Lower lobe of right lung (tissue), 2 donors: ENCODE results near the gene TMEM117. TPM values are rescaled to one million over a fixed set of nuclear protein-coding genes. Genes with fewer than 3 reads are reported as not detected.

ENCODE experiments used
- ATAC-seq, 2 donors: fragments of 200-7000 bp; cut with Tn5 transposase; one replicate each; pipeline ENCODE4 v1.9.1; 2020 to 2022; ENCODE audit warnings: mild to moderate bottlenecking in 2 of 2, moderate library complexity in 2 of 2
- DNase-seq: peaks from one replicate; pipeline ENCODE4 v3.0.0-alpha.2; 2020
- H3K27ac ChIP-seq: fragments of 200-600 bp; one replicate; pipeline ENCODE4 v1.8.0; 2022
- H3K27me3 ChIP-seq: fragments of 200-600 bp; one replicate; pipeline ENCODE4 v1.8.0; 2022; ENCODE audit warnings: low read depth
- H3K36me3 ChIP-seq: fragments of 200-600 bp; one replicate; pipeline ENCODE4 v1.8.0; 2022; ENCODE audit warnings: mild to moderate bottlenecking
- H3K4me1 ChIP-seq: fragments of 200-600 bp; one replicate; pipeline ENCODE4 v1.8.0; 2022
- H3K4me3 ChIP-seq: fragments of 200-600 bp; one replicate; pipeline ENCODE4 v1.8.0; 2022; ENCODE audit warnings: mild to moderate bottlenecking
- H3K9me3 ChIP-seq: fragments of 200-600 bp; one replicate; pipeline ENCODE4 v1.8.0; 2022
- intact Hi-C: fragments of 100-400 bp; cut with DNase I; formaldehyde crosslinking; loops from one replicate; pipeline ENCODE4 v1.11.0; 2022
- long read RNA-seq: library from polyadenylated mRNA; unstranded; transcript quantifications from one replicate; pipeline ENCODE4 v2.0.0, GENCODE V29; 2021
- total RNA-seq: library from RNA; stranded (reverse); fragmentation: NEBNext Ultra II Directional; extraction: Animal tissue kit (Norgen Biotek cat#: 25700); gene quantifications from one replicate; pipeline ENCODE4 v1.2.1, GENCODE V29; 2021
- TF ChIP-seq, protein P1 (sequence below): fragments of 200-600 bp; IDR thresholded peaks from one replicate; pipeline ENCODE4 v1.8.0; 2022; ENCODE audit warnings: antibody characterized with exemption, mild to moderate bottlenecking
- donor health status: DM: no; HTN: yes; CAD: no; lungs with severe emphysema.

Gene TMEM117
- 4.5 TPM for total RNA-seq
- long read RNA-seq, partial matches to known transcripts, result 0 of 6 reads
- long read RNA-seq, other reads (novel, unspliced or antisense), result 4 of 6 reads

DNA sequence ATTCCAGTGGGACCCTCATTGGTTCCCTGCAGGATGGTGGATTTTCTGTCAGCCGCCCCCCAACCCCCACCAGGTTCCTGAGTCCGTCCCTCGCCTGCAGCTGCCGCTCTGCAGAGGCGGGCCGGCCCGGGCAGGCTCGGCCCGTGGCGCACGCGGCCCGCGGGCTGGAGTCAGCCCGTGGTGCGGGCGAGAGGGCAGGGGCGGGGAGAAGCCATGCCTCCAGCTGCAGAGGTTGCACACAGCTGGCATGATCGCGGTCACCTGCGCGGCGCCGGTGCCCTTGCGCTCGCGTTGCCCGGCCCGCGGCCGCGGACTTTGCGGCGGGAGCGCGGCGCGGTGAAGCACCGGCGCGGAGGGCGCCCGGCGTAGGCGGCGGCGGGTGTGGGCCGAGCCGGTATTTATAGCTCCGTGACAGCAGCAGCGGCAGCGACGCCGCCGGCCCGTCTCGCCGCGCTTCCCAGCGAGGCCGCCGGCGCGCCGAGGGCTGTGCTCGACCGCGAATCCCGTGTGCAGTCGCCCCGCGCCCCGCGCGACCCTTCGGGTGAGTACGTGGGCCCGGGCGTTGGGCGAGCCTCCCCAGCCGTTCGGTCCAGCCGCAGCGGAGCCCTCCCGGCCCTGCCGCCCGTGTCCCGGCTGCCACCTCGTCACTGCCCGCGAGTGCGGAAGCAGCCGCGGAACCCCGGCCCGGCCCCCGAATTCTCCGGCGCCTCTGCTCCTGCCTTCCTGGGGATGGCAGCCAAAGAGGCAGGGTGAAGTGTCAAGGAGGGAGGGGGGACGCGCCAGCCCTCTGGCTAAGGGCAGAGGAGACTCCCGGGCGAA, at the start of gene TMEM117:
TMEM117 (plus strand) TSS at position 426 of the 819 bp plus-strand sequence.
- intact Hi-C loops, result no loop called here
- Histone ChIP-seq H3K36me3 (no peaks in the 10 kb centered on the region), H3K4me1 (peaks cover 22% of the 10 kb centered on the region), H3K4me3 (peak within 1 kb of the TSS; percentile 70), H3K9me3 (no peaks in the 10 kb centered on the region), H3K27me3 (no peaks in the 10 kb centered on the region), H3K27ac (peak within 1 kb of the TSS; percentile 94)
- TF ChIP-seq, protein P1, sequence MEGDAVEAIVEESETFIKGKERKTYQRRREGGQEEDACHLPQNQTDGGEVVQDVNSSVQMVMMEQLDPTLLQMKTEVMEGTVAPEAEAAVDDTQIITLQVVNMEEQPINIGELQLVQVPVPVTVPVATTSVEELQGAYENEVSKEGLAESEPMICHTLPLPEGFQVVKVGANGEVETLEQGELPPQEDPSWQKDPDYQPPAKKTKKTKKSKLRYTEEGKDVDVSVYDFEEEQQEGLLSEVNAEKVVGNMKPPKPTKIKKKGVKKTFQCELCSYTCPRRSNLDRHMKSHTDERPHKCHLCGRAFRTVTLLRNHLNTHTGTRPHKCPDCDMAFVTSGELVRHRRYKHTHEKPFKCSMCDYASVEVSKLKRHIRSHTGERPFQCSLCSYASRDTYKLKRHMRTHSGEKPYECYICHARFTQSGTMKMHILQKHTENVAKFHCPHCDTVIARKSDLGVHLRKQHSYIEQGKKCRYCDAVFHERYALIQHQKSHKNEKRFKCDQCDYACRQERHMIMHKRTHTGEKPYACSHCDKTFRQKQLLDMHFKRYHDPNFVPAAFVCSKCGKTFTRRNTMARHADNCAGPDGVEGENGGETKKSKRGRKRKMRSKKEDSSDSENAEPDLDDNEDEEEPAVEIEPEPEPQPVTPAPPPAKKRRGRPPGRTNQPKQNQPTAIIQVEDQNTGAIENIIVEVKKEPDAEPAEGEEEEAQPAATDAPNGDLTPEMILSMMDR, result no peak
- DNase-seq (peak; percentile 84), ATAC-seq (peak; percentile 91 to 95)

DNA sequence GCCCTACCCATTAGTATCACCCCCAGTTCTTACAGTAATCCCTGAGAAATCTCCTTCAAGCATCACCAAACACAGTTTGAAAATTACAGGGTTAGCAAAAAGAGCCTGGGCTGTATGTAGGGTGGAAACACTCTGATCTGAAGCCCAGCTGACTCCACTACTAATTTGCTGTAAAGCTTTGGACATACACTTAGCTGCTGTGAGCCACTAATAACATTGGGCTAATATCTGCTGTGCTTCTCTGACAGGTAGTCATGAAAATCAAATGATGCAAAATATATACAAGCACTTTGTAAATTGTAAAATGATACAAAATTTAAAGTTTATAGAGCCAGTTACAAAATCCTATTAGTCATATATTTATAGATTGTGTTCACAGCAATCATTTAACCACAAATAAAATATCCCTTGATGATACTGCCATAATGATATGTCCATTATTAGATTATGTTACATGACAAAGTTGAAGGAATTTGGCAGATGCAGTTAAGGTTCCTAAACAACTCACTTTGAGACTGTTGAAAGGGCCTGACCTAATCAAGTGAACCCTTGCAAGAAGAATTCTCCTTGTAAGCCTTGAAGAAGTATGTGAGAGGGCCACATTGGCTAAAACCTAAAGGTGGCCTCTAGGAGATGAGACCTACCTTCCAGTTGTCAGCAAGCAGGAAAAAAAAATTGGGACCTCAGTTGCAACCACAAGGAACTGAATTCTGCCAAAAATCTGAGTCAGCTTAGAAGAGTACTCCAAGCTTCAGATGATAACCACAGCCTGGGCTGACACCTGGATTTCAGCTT, 48.8 kb upstream of the TMEM117 start:
- Histone ChIP-seq H3K36me3 (peaks cover 64% of the 10 kb centered on the region), H3K27ac (no peak overlapping the region), H3K27me3 (no peaks in the 10 kb centered on the region), H3K9me3 (no peaks in the 10 kb centered on the region), H3K4me1 (no peaks in the 10 kb centered on the region), H3K4me3 (no peak overlapping the region)
- ATAC-seq, result no peak
- intact Hi-C loops, result no loop called here
- TF ChIP-seq, protein P1, result no peak
- no peak for DNase-seq

DNA sequence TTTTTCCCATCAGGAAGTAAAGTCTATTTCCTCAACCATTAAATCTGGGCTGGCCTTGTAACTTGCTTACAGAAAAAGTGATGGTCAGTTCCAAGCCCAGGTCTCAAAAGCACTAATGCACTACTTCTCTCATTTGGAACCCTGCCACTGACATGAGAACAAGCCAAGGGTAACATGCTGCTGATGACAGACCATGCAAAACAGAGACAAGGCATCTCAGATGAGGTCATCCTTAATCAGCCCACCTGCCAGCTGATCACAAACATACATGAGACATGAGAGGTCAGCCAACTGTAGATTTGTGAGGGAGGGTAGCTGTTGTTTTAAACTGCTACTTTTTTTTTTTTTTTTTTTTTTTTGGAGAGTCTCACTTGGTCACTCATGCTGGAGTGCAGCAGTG, 45.9 kb upstream of the TMEM117 start:
- Histone ChIP-seq H3K27me3 (no peaks in the 10 kb centered on the region), H3K9me3 (no peaks in the 10 kb centered on the region), H3K27ac (no peak overlapping the region), H3K36me3 (peaks cover 45% of the 10 kb centered on the region), H3K4me1 (no peaks in the 10 kb centered on the region), H3K4me3 (no peak overlapping the region)
- TF ChIP-seq, protein P1, result no peak
- ATAC-seq (no peak), DNase-seq (no peak)
- intact Hi-C loops, result no loop called here

DNA sequence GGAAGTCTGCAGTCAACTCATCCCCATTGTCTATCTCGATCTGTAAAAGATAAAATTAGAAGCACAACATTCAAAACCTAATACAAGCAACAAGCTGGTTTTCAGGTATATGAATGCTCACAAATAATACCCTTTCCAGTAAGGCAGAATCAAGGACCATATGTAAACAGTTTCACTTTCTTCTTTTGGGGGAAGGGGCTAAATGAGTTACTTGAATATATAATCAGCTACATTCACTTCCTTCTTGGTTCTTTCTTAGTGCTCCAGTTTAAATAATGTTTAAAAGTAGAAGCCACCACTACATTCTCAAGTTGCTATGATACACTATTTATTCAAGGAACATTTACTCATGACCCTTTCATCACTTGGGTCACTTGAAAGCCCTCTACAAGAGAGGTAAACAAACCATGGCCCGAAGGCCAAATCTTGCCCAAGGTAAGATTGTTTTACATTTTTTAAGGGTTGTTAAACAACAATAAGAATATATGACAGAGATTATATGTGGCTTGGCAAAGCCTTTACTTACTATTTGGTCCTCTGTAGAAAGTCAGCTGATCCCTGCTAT, 40.1 kb upstream of the TMEM117 start:
- H3K27me3 ChIP-seq, result no peaks in the 10 kb centered on the region
- H3K9me3 ChIP-seq, result no peaks in the 10 kb centered on the region
- peaks cover 66% of the 10 kb centered on the region for H3K36me3 ChIP-seq
- TF ChIP-seq, protein P1, result no peak
- no peaks in the 10 kb centered on the region for H3K4me1 ChIP-seq
- ATAC-seq (peak; percentile 92 to 97), DNase-seq (no peak)
- intact Hi-C loops, result no loop called here
- no peak overlapping the region for H3K27ac ChIP-seq
- H3K4me3 ChIP-seq, result no peak overlapping the region

DNA sequence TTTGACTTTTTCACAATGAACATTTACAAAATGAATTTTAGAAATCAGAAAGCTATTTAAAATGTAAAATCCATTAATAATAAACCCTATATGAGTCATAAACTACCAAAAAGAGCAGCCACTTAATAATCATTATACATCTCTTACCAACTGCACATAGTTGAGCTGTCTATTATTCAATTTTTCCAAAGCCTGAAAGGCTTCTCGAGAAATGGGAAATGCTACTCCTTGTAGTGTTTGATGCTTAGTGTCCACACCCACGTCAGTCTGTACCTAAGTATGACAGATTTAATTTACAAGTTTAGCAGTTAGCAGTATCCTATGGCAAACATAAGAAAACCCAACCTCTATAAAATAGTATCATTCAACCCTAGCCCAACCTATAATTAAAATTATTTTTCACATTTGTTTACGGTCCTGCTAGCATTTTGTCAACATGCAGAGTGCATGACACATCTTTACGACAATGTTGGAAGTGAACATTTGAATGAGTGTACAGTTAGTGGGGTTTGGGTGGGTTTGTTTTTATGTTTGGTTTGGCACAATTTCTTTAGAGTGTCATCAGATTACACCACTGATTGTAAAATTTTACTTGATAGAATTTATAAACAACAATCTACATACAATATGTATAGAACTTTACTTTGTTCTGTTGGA, 38.2 kb upstream of the TMEM117 start:
- H3K27me3 ChIP-seq, result no peaks in the 10 kb centered on the region
- no peaks in the 10 kb centered on the region for H3K9me3 ChIP-seq
- TF ChIP-seq, protein P1, result no peak
- peaks cover 79% of the 10 kb centered on the region for H3K36me3 ChIP-seq
- intact Hi-C loops, result no loop called here
- DNase-seq (no peak), ATAC-seq (no peak)
- no peak overlapping the region for H3K4me3 ChIP-seq
- H3K4me1 ChIP-seq, result peaks cover 1% of the 10 kb centered on the region
- no peak overlapping the region for H3K27ac ChIP-seq
